ENCODE measurements around the gene VDAC2.

The VDAC2 gene

DNA sequence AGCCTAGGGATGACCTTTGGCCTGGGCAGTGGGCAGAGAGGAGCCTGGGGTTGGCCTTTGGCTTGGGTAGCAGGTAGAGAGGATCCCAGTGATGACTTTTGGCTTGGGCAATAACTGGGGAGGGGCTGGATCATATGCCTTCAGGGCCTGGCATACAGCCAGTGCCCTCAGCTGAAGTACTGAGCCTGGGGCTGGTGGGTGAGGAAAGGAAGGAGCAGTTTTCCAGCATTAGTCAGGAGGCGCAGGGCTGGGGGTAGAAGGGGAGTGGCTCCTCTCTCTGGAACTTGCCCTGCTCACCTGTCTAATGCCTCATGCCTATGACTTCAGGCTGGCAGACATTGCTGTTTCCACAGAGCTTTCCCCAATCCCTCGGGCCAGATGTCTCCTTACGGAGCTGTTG lies 40.3 kb downstream of the VDAC2 start:
- H3K4me3 ChIP-seq (ENCODE audit: low read depth, low read length) = no peak overlapping the region
- no peak for DNase-seq (ENCODE audit: low read depth, low spot score)
- TF ChIP-seq, protein P1, sequence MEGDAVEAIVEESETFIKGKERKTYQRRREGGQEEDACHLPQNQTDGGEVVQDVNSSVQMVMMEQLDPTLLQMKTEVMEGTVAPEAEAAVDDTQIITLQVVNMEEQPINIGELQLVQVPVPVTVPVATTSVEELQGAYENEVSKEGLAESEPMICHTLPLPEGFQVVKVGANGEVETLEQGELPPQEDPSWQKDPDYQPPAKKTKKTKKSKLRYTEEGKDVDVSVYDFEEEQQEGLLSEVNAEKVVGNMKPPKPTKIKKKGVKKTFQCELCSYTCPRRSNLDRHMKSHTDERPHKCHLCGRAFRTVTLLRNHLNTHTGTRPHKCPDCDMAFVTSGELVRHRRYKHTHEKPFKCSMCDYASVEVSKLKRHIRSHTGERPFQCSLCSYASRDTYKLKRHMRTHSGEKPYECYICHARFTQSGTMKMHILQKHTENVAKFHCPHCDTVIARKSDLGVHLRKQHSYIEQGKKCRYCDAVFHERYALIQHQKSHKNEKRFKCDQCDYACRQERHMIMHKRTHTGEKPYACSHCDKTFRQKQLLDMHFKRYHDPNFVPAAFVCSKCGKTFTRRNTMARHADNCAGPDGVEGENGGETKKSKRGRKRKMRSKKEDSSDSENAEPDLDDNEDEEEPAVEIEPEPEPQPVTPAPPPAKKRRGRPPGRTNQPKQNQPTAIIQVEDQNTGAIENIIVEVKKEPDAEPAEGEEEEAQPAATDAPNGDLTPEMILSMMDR (IDR thresholded peaks at IDR 0.05; ENCODE audit: insufficient read depth, low read length, missing control alignments) = no peak
- CTCF ChIA-PET = no interaction called here
- POLR2A ChIA-PET = no interaction called here

DNA sequence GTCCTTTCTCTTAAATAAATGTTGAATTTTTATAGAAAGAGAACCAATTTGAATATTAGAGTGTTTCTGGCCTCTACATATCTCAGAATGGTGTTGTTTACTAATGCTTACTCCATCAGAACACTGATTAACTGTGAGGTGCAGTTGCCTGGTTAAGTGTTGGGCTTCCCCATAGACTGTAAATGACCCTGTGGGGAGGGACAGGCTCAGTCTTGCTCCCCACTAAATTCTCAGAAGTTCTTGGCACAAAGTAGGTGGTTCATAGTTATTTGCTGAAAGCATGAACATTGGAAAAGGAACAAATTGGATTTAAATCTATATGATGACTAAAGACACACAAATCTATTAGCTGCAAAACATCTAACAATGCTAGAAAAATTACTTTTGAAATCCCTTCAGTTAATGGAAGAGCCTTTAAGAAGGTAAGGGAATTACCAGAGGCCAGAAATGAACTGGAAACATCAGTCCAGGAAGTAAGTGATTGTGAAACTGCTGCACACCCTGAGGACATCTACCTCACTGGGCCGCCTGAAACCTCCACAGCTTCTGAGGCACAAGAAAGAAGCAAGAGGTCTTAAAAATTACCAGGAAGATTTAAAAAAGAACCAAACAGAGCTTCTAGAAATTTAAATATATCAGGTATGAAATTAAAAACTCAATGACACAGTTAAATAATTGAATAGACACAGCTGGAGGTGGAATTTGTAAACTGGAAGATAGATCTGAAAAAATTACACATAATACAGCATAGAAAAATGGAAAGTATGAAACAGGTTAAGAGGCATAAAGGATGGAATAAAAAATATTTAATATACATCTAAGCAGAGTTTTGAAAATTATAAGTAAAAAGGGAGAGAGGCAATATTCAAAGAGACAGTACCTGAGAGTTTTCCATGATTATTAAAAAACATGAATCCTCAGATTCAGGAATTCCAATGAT lies 43.0 kb downstream of the VDAC2 start:
- no peak for DNase-seq (ENCODE audit: low read depth, low spot score)
- TF ChIP-seq, protein P1 (IDR thresholded peaks at IDR 0.05; ENCODE audit: insufficient read depth, low read length, missing control alignments) = no peak
- ChIA-PET POLR2A (no interaction called here), CTCF (interaction anchor here (1.7 kb wide), 1 partner anchor 18 kb away, joined by 5 read pairs; the partner anchor contains the start of gene COMTD1)
- no peak overlapping the region for H3K4me3 ChIP-seq (ENCODE audit: low read depth, low read length)

DNA sequence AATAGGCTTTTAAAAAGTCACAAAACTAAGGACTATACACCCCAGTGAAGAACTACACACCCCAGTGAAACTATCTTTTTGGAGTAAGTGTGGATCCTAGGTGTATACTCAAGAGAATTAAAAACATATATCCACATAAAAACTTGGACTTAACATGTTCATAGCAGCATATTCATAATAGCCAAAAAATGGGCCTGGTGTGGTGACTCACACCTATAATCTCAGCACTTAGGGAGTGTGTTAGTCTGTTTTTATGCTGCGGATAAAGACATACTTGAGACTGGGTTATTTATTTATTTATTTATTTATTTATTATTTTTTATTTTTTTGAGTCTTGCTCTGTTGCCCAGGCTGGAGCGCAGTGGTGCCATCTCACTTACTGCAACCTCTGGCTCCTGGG lies 44.1 kb downstream of the VDAC2 start:
- TF ChIP-seq, protein P1 (IDR thresholded peaks at IDR 0.05; ENCODE audit: insufficient read depth, low read length, missing control alignments) = no peak
- DNase-seq (ENCODE audit: low read depth, low spot score) = no peak
- ChIA-PET CTCF (interaction anchor here (1.7 kb wide), 1 partner anchor 19 kb away, joined by 5 read pairs; the partner anchor contains the start of gene COMTD1), POLR2A (no interaction called here)
- no peak overlapping the region for H3K4me3 ChIP-seq (ENCODE audit: low read depth, low read length)

DNA sequence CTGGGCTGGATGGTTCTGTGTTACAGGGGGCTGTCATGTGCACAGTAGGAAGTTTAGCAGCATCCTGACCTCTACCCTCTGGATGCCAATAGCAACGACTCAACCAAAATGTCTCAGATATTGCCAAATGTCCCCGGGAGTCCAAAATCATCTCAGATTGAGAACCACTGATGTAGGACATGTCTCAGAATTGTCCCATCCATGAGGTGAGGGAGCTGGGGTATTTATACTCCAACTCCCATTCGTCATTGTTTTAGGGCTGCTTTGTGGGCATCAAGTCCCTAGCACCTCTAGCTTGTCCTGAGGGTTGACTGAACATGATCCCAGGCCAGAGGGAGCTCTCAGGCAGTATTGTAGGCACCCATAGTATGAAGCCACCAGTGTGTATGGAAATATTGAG lies 50.4 kb downstream of the VDAC2 start:
- ChIA-PET CTCF (no interaction called here), POLR2A (no interaction called here)
- H3K4me3 ChIP-seq (ENCODE audit: low read depth, low read length) = no peak overlapping the region
- TF ChIP-seq, protein P1 (IDR thresholded peaks at IDR 0.05; ENCODE audit: insufficient read depth, low read length, missing control alignments) = no peak
- DNase-seq (ENCODE audit: low read depth, low spot score) = no peak

DNA sequence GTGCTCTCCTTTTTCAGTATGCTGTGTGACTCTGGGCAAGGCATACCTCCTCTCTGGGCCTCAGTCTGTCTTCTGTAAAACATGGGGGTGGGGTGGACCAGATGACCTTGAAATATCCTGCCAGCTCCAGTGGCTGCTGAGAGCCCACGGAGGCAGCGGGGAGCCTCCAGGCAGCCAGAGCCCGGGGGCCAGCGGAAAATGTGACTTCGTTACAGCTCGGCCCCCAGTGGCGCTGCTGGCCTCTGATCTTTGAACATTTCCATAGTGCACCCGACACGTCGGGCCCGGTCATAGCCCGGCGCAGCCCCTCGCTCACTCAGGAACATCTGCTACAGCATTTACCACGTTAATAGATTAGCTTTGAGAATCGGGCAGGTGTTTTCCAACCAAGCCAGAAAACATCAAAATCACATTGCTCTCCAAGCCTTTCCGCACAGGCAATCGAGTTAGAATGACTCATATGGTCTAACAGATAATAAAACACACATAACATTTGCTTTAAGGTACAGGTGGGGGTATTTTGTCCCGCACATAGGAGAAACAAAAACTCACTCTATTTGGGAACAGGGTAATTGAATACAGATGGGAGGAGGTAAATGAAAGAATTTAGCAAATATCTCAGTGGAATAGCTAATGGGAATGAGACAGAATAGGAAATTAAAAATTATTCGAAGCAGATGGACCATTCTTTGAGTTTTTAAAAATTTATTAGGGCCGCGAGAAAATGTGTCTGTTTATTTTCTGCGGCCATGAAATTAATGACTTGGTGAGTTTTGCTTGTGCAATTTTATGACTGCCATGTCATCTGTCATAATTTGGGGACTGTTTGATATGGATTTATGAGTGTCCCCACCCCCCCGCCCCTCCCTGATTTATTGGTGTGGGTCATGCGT lies 51.5 kb downstream of the VDAC2 start:
- H3K4me3 ChIP-seq (ENCODE audit: low read depth, low read length) = no peak overlapping the region
- TF ChIP-seq, protein P1 (IDR thresholded peaks at IDR 0.05; ENCODE audit: insufficient read depth, low read length, missing control alignments) = no peak
- POLR2A ChIA-PET = interaction anchor here (1.0 kb wide), 1 partner anchor 33 kb away, joined by 3 read pairs; no protein-coding TSS in a partner anchor
- DNase-seq (ENCODE audit: low read depth, low spot score) = no peak
- CTCF ChIA-PET = interaction anchor here (1.5 kb wide), 1 partner anchor 27 kb away, joined by 5 read pairs; the partner anchor contains the start of gene COMTD1

DNA sequence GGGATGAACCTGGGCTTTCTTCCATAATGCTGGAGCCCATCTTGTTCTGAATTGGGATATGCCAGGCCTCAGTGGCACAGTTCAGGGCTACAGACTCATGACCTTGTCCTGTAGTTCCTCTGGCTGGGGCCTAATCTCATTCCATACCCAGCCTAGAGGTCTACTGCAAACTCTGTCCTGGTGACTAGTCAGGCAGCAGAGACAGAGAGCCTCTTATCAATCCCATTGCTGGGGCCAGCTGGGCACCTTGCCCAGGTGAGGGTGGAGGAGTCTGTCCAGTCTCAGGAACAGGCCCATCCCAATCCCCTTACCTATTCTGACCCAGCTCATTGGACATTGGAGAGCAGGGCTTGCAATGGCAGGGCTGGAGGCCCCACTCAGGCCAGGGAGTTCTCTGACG lies 53.2 kb downstream of the VDAC2 start:
- ChIA-PET POLR2A (no interaction called here), CTCF (no interaction called here)
- no peak for DNase-seq (ENCODE audit: low read depth, low spot score)
- H3K4me3 ChIP-seq (ENCODE audit: low read depth, low read length) = no peak overlapping the region
- TF ChIP-seq, protein P1 (IDR thresholded peaks at IDR 0.05; ENCODE audit: insufficient read depth, low read length, missing control alignments) = no peak
